Spleen (tissue), 11 donors: ENCODE results near the gene CPAMD8. TPM values are rescaled to one million over a fixed set of nuclear protein-coding genes. Genes with fewer than 3 reads are reported as not detected.
A peak's percentile ranks its signal among the peaks of the same experiment; 100 is the strongest.

Source experiments
- DNase-seq: peaks from one replicate; pipeline ENCODE4 v3.0.0-alpha.2; 2020
- H3K27ac ChIP-seq, 8 donors: fragments of 200-600 bp; sonication (generic) in 7 of 8; 1 replicate in 4 of 8; 2 replicates in 4 of 8; pipeline versions ENCODE4 v1.5.0 to v1.8.0; 2016 to 2021; ENCODE audit warnings: inconsistent platforms in 4 of 8, mild to moderate bottlenecking in 4 of 8, moderate library complexity in 1 of 8
- H3K27me3 ChIP-seq, 7 donors: fragments of 200-600 bp; sonication (generic) in 6 of 7; replicated peaks in 1 of 7; 1 replicate in 4 of 7; 2 replicates in 3 of 7; pipeline versions ENCODE4 v1.5.0 to v1.8.0; 2016 to 2021; ENCODE audit warnings: inconsistent platforms in 3 of 7, mild to moderate bottlenecking in 1 of 7
- H3K36me3 ChIP-seq, 6 donors: fragments of 200-600 bp; sonication (generic) in 5 of 6; 1 replicate in 4 of 6; 2 replicates in 2 of 6; pipeline versions ENCODE4 v1.5.0 to v1.8.0; 2016 to 2021; ENCODE audit warnings: inconsistent platforms in 2 of 6
- H3K4me1 ChIP-seq, 6 donors: fragments of 200-600 bp; sonication (generic) in 5 of 6; 1 replicate in 3 of 6; 2 replicates in 3 of 6; pipeline versions ENCODE4 v1.5.0 to v1.8.0; 2016 to 2021; ENCODE audit warnings: inconsistent platforms in 3 of 6
- H3K4me3 ChIP-seq, 8 donors: fragments of 200-600 bp; sonication (generic) in 7 of 8; 1 replicate in 4 of 8; 2 replicates in 4 of 8; pipeline versions ENCODE4 v1.5.0 to v1.8.0; 2016 to 2021; ENCODE audit warnings: inconsistent platforms in 4 of 8, mild to moderate bottlenecking in 4 of 8, moderate library complexity in 2 of 8
- H3K9me3 ChIP-seq, 8 donors: fragments of 200-600 bp; sonication (generic) in 7 of 8; 1 replicate in 4 of 8; 2 replicates in 4 of 8; pipeline versions ENCODE4 v1.5.0 to v1.8.0; 2016 to 2021; ENCODE audit warnings: inconsistent platforms in 4 of 8
- CTCF ChIP-seq, 11 experiments: fragments of 200-600 bp in 7 of 11; fragments of 450-650 bp in 4 of 11; sonication (generic) in 4 of 11; IDR thresholded peaks in 8 of 11; conservative IDR thresholded peaks in 3 of 11; 1 replicate in 7 of 11; 2 replicates in 4 of 11; pipeline versions ENCODE4 v1.4.0 to v1.8.0; 2016 to 2021; ENCODE audit warnings: antibody characterized with exemption in 11 of 11, inconsistent platforms in 4 of 11, mild to moderate bottlenecking in 1 of 11
- POLR2A ChIP-seq, 3 donors: fragments of 450-650 bp; IDR thresholded peaks; one replicate each; pipeline ENCODE4 v1.5.1; 2017; ENCODE audit warnings: antibody characterized with exemption in 3 of 3, mild to moderate bottlenecking in 1 of 3
- POLR2AphosphoS5 ChIP-seq, 3 donors: sonication (generic); formaldehyde crosslinking; IDR thresholded peaks; one replicate each; pipeline ENCODE4 v1.5.1; 2017; ENCODE audit warnings: antibody characterized with exemption in 3 of 3
- WGBS, 5 donors: extraction: QIAGEN DNeasy Blood & Tissue Kit in 3 of 5; methylation state at CpG; one replicate each; pipeline versions ENCODE4 v1.1.5 to v1.1.7; 2013 to 2018; 5-methylcytosine and 5-hydroxymethylcytosine counted together
- intact Hi-C: fragments of 100-400 bp; cut with DNase I; formaldehyde crosslinking; loops from one replicate; pipeline ENCODE4 v1.15.0; 2023; ENCODE audit warnings: low total_unique reads
- polyA plus RNA-seq, 3 donors: library from polyadenylated mRNA; stranded (reverse); fragments of 200-250 nt; gene quantifications; one replicate each; pipeline ENCODE4 v1.2.1, GENCODE V29; 2013
- total RNA-seq, 7 donors: library from RNA; depleted of rRNA in 3 of 7; stranded (reverse); fragments of >200 nt in 3 of 7; fragmentation: NEBNext Ultra II Directional in 4 of 7; extraction: Animal tissue kit (Norgen Biotek cat#: 25700) in 4 of 7; gene quantifications; one replicate each; pipeline versions ENCODE4 v1.1.0 to v1.2.1, GENCODE V29; 2016 to 2021
- donor health status: healthy with polysubstance abuse.
- donor health status: DM: no; HTN: no; CAD: no; lungs with moderate emphysema.
- donor health status: DM: no; HTN: no; CAD: no.
- donor health status: Bipolar disorder and iron deficiency.
- donor health status: healthy.
- donor health status: DM: no; HTN: no; CAD: no.
- donor health status: DM: yes; HTN: yes; CAD: no.

CPAMD8 gene
- total and polyA plus RNA-seq, 10 donors = 2.1 to 18.7 (median 8.5) TPM

GRCh38 chr19:16883522-16883921 is 143.1 kb downstream of the CPAMD8 start:
- Histone ChIP-seq H3K27ac (no peak overlapping the region), H3K4me1 (peaks cover 6 to 28% (median 18%) of the 10 kb centered on the region in 6 donors), H3K9me3 (peaks cover 5 to 43% (median 38%) of the 10 kb centered on the region in 8 donors), H3K27me3 (peaks cover 0 to 15% (median 0%) of the 10 kb centered on the region in 7 donors), H3K4me3 (no peak overlapping the region), H3K36me3 (peaks cover 9 to 29% (median 20%) of the 10 kb centered on the region in 6 donors)
- intact Hi-C loops = no loop called here
- TF ChIP-seq CTCF (IDR thresholded peaks at IDR 0.05 in 8 of 11, conservative IDR thresholded peaks at IDR 0.05 in 3 of 11) (no peak), POLR2AphosphoS5 (IDR thresholded peaks at IDR 0.05) (no peak), POLR2A (IDR thresholded peaks at IDR 0.05) (no peak)
- DNase-seq = no peak
- 21 to 78% (median 66%) methylated on average over 2 to 3 of the region's 3 CpGs for WGBS, 5 donors

- Histone ChIP-seq H3K27ac (no peak overlapping the region), H3K9me3 (peaks cover 5 to 43% (median 38%) of the 10 kb centered on the region in 8 donors), H3K27me3 (peaks cover 0 to 2% (median 0%) of the 10 kb centered on the region in 7 donors), H3K36me3 (peaks cover 14 to 42% (median 34%) of the 10 kb centered on the region in 6 donors), H3K4me3 (no peak overlapping the region), H3K4me1 (peaks cover 0 to 18% (median 6%) of the 10 kb centered on the region in 6 donors)
- intact Hi-C loops = no loop called here
- 95 to 100% (median 97%) methylated on average over 3 of the region's 3 CpGs for WGBS, 5 donors
- TF ChIP-seq POLR2A (IDR thresholded peaks at IDR 0.05) (no peak), POLR2AphosphoS5 (IDR thresholded peaks at IDR 0.05) (no peak), CTCF (IDR thresholded peaks at IDR 0.05 in 8 of 11, conservative IDR thresholded peaks at IDR 0.05 in 3 of 11) (no peak)
- DNase-seq = no peak
These were observed 144.5 kb downstream of the CPAMD8 start for GRCh38 chr19:16882146-16882545.

GRCh38 chr19:16880884-16881554 is 145.6 kb downstream of the CPAMD8 start:
- H3K27me3 ChIP-seq = no peaks in the 10 kb centered on the region
- WGBS, 5 donors = 88 to 97% (median 92%) methylated on average over 7 to 8 of the region's 8 CpGs
- peaks cover 0 to 19% (median 8%) of the 10 kb centered on the region in 6 donors for H3K4me1 ChIP-seq
- no peak for TF ChIP-seq CTCF (IDR thresholded peaks at IDR 0.05 in 8 of 11, conservative IDR thresholded peaks at IDR 0.05 in 3 of 11)
- no peak for TF ChIP-seq POLR2A (IDR thresholded peaks at IDR 0.05)
- TF ChIP-seq POLR2AphosphoS5 (IDR thresholded peaks at IDR 0.05) = peak in 1 of 3 donors; percentile 14
- H3K9me3 ChIP-seq = peaks cover 5 to 43% (median 38%) of the 10 kb centered on the region in 8 donors
- intact Hi-C loops = no loop called here
- no peak overlapping the region for H3K27ac ChIP-seq
- H3K36me3 ChIP-seq = peaks cover 18 to 54% (median 45%) of the 10 kb centered on the region in 6 donors
- no peak for DNase-seq
- no peak overlapping the region for H3K4me3 ChIP-seq

GRCh38 chr19:16878181-16878965 is 148.2 kb downstream of the CPAMD8 start:
- peaks cover 0 to 18% (median 9%) of the 10 kb centered on the region in 6 donors for H3K4me1 ChIP-seq
- no peak overlapping the region for H3K4me3 ChIP-seq
- DNase-seq = no peak
- TF ChIP-seq POLR2A (IDR thresholded peaks at IDR 0.05) (no peak), POLR2AphosphoS5 (IDR thresholded peaks at IDR 0.05) (peak in 1 of 3 donors; percentile 45), CTCF (IDR thresholded peaks at IDR 0.05 in 8 of 11, conservative IDR thresholded peaks at IDR 0.05 in 3 of 11) (no peak)
- H3K27me3 ChIP-seq = no peaks in the 10 kb centered on the region
- intact Hi-C loops = no loop called here
- H3K27ac ChIP-seq = no peak overlapping the region
- H3K36me3 ChIP-seq = peaks cover 19 to 64% (median 49%) of the 10 kb centered on the region in 6 donors
- H3K9me3 ChIP-seq = peaks cover 5 to 35% (median 31%) of the 10 kb centered on the region in 8 donors
- 94 to 97% (median 96%) methylated on average over 10 to 55 of the region's 55 CpGs for WGBS, 5 donors
